HL-60 (cell line): ENCODE data around the gene ABHD17B.

ENCODE experiments used
- DNase-seq, 2 experiments: peaks; one replicate each; pipeline ENCODE4 v3.0.0-alpha.2; 2010 to 2020; ENCODE audit warnings: low read depth in 1 of 2, low spot score in 1 of 2
- H3K27ac ChIP-seq: fragments of 250-450 bp; sonication (Bioruptor Pico); replicated peaks from 2 replicates; pipeline ENCODE4 v1.5.1; 2020; ENCODE audit warnings: mild to moderate bottlenecking, moderate library complexity
- H3K27me3 ChIP-seq: fragments of 250-450 bp; sonication (Bioruptor Pico); 2 replicates; pipeline ENCODE4 v1.5.1; 2021; ENCODE audit warnings: mild to moderate bottlenecking, moderate library complexity; ENCODE audit not compliant: insufficient read depth, poor library complexity, severe bottlenecking
- H3K4me3 ChIP-seq: replicated peaks from 2 replicates; pipeline ENCODE4 v1.5.1; 2011; ENCODE audit warnings: mild to moderate bottlenecking, control low read depth, low read length; ENCODE audit not compliant: insufficient read depth
- GABPA ChIP-seq: IDR thresholded peaks from 2 replicates; pipeline ENCODE4 v1.6.1; 2012; ENCODE audit warnings: low read depth
- POLR2AphosphoS5 ChIP-seq: IDR thresholded peaks from 2 replicates; pipeline ENCODE4 v1.6.1; 2012; ENCODE audit warnings: low read depth
- REST ChIP-seq: IDR thresholded peaks from 2 replicates; pipeline ENCODE4 v1.6.1; 2012; ENCODE audit warnings: low read depth; ENCODE audit not compliant: insufficient replicate concordance
- SPI1 ChIP-seq: IDR thresholded peaks from 2 replicates; pipeline ENCODE4 v1.6.1; 2012; ENCODE audit warnings: low read depth, mild to moderate bottlenecking, borderline replicate concordance
- TF ChIP-seq, protein P1 (sequence below): IDR thresholded peaks from one replicate; pipeline ENCODE4 v1.5.1; 2011; ENCODE audit warnings: low read length, control low read depth, inconsistent platforms; ENCODE audit not compliant: insufficient read depth

Gene ABHD17B

DNA sequence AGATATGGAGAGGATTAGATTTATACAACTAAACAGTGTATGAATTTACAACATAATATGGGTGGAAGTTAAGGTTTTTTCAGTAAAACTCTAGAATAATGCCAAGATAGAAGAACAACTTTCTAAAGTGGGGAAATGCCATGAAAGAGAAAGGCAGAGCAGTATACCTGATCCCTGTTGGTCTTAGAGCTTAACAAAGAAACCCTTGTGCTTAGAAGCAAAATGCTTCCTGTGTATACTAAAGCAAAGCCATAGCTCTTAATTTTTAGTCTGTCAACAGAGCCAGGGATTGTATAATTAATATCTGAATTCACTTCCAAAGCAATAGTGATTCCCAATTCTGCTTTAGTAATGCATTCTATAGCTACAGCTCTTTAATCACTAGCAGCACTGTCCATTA, 14.8 kb upstream of the ABHD17B start:
- Histone ChIP-seq H3K4me3 (no peak overlapping the region), H3K27me3 (no peaks in the 10 kb centered on the region), H3K27ac (no peak overlapping the region)
- TF ChIP-seq, protein P1, sequence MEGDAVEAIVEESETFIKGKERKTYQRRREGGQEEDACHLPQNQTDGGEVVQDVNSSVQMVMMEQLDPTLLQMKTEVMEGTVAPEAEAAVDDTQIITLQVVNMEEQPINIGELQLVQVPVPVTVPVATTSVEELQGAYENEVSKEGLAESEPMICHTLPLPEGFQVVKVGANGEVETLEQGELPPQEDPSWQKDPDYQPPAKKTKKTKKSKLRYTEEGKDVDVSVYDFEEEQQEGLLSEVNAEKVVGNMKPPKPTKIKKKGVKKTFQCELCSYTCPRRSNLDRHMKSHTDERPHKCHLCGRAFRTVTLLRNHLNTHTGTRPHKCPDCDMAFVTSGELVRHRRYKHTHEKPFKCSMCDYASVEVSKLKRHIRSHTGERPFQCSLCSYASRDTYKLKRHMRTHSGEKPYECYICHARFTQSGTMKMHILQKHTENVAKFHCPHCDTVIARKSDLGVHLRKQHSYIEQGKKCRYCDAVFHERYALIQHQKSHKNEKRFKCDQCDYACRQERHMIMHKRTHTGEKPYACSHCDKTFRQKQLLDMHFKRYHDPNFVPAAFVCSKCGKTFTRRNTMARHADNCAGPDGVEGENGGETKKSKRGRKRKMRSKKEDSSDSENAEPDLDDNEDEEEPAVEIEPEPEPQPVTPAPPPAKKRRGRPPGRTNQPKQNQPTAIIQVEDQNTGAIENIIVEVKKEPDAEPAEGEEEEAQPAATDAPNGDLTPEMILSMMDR: no peak
- TF ChIP-seq POLR2AphosphoS5 (no peak), SPI1 (no peak), REST (no peak), GABPA (no peak)
- no peak for DNase-seq

DNA sequence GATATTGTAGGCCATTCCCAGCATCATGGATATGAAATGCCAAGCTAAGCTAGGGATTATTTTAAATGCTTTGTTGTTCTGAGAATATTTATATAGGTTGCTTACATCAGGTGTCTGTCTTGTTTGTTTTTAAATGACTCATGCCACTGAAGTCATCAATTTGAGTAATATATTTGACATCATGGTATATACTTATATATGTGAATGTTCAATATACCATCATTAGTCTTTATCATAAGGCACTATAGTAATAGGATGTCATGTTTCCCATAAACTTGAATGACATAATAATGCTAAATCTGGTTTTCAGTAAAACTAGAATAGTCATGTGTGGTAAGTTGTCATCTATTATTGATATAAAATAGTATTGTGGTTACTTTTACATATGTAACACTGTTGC, 13.6 kb upstream of the ABHD17B start:
- no peak for DNase-seq
- Histone ChIP-seq H3K27me3 (no peaks in the 10 kb centered on the region), H3K4me3 (no peak overlapping the region), H3K27ac (no peak overlapping the region)
- TF ChIP-seq, protein P1: no peak
- TF ChIP-seq POLR2AphosphoS5: no peak
- TF ChIP-seq REST: no peak
- TF ChIP-seq GABPA: no peak
- no peak for TF ChIP-seq SPI1

GRCh38 chr9:71921190-71921814, 10.3 kb upstream of the ABHD17B start:
- no peak overlapping the region for H3K27ac ChIP-seq
- no peaks in the 10 kb centered on the region for H3K27me3 ChIP-seq
- TF ChIP-seq GABPA: no peak
- TF ChIP-seq SPI1: no peak
- TF ChIP-seq POLR2AphosphoS5: no peak
- TF ChIP-seq REST: no peak
- TF ChIP-seq, protein P1: no peak
- no peak overlapping the region for H3K4me3 ChIP-seq
- DNase-seq: no peak
